ENCODE results near the gene P4HA2.

- TF ChIP-seq POLR2AphosphoS5 (IDR thresholded peaks at IDR 0.05; ENCODE audit: control insufficient read depth, insufficient read depth, low read depth, low read length) (no peak), JUN (IDR thresholded peaks at IDR 0.05; ENCODE audit: borderline replicate concordance, low read depth, low read length) (no peak), JUN (CRISPR knock-in tag; IDR thresholded peaks at IDR 0.05; ENCODE audit: borderline replicate concordance) (no peak), RBFOX2 (IDR thresholded peaks at IDR 0.05; ENCODE audit: low read depth, low read length) (no peak), YY1 (IDR thresholded peaks at IDR 0.05; ENCODE audit: borderline replicate concordance in 1 of 3, control insufficient read depth in 1 of 3, extremely low read depth in 1 of 3, insufficient read depth in 3 of 3, insufficient read length in 1 of 3, insufficient replicate concordance in 2 of 3, low read depth in 1 of 3, low read length in 2 of 3) (no peak), REST (IDR thresholded peaks at IDR 0.05; ENCODE audit: borderline replicate concordance) (no peak), REST (CRISPR knock-in tag; IDR thresholded peaks at IDR 0.05; ENCODE audit: low read depth) (no peak), LARP7 (IDR thresholded peaks at IDR 0.05) (no peak), KLF16 (IDR thresholded peaks at IDR 0.05) (no peak), ZNF609 (CRISPR knock-in tag; IDR thresholded peaks at IDR 0.05; ENCODE audit: borderline replicate concordance) (no peak), ZFX (CRISPR knock-in tag; IDR thresholded peaks at IDR 0.05) (no peak), POLR2A (conservative IDR thresholded peaks at IDR 0.05) (no peak)
Observed at GRCh38 chr5:132266836-132267160, 39.1 kb upstream of the P4HA2 start.

All from K562 (cell line).